Fibroblast of skin of left biceps (primary cell): Measurements from ENCODE around the gene SPANXD.
A peak's percentile ranks its signal among the peaks of the same experiment; 100 is the strongest.
"Not testable (repeated sequence)": the region's sequence is repeated elsewhere in the genome, so short reads cannot be mapped to it uniquely, and the experiment has no call there.

ENCODE experiments used
- DNase-seq, 2 experiments: peaks; one replicate each; pipeline ENCODE4 v3.0.0-alpha.2; 2013; ENCODE audit warnings: low read depth in 2 of 2

SPANXD gene

GRCh38 chrX:141698639-141699038 lies at the start of gene SPANXD:
SPANXD (minus strand) TSS chrX:141698739; CDS start chrX:141698405, 334 bp downstream.
- not testable (repeated sequence) for DNase-seq

GRCh38 chrX:141742666-141743065 lies 44.1 kb upstream of the SPANXD start:
- no peak for DNase-seq

- no peak for DNase-seq
Measured at GRCh38 chrX:141736656-141737055, 38.1 kb upstream of the SPANXD start.

- DNase-seq: no peak
Measured at GRCh38 chrX:141733371-141733770, 34.8 kb upstream of the SPANXD start.

- peak in 1 of 2 experiments; percentile 5 for DNase-seq
Measured at GRCh38 chrX:141732031-141732430, 33.5 kb upstream of the SPANXD start.

GRCh38 chrX:141724186-141724585 lies 25.6 kb upstream of the SPANXD start:
- DNase-seq: no peak

- DNase-seq: no peak
Measured at GRCh38 chrX:141714680-141715079, 16.1 kb upstream of the SPANXD start.

GRCh38 chrX:141701072-141701471 lies 2.5 kb upstream of the SPANXD start:
- no peak for DNase-seq

GRCh38 chrX:141673946-141674345 lies 24.6 kb downstream of the SPANXD start:
- no peak for DNase-seq

GRCh38 chrX:141669689-141670088 lies 28.9 kb downstream of the SPANXD start:
- DNase-seq: no peak

GRCh38 chrX:141668371-141668770 lies 30.2 kb downstream of the SPANXD start:
- no peak for DNase-seq

- no peak for DNase-seq
Measured at GRCh38 chrX:141662781-141663180, 35.8 kb downstream of the SPANXD start.

GRCh38 chrX:141652286-141652685 lies 46.3 kb downstream of the SPANXD start:
- no peak for DNase-seq
